Endothelial cell (in vitro differentiated cells): Measurements from ENCODE around the gene CTCF. TPM values are rescaled to one million over a fixed set of nuclear protein-coding genes. Genes with fewer than 3 reads are reported as not detected.

Experiments
- DNase-seq: peaks from one replicate; pipeline ENCODE4 v3.0.0; 2021; ENCODE audit warnings: low spot score
- H3K27ac Mint-ChIP-seq: one replicate; pipeline ENCODE4 v1.8.0; 2021; ENCODE audit warnings: mixed read lengths, inconsistent platforms; ENCODE audit not compliant: unreplicated experiment
- H3K27me3 Mint-ChIP-seq: one replicate; pipeline ENCODE4 v1.8.0; 2021; ENCODE audit warnings: mild to moderate bottlenecking, moderate library complexity, mixed read lengths, inconsistent platforms; ENCODE audit not compliant: unreplicated experiment
- H3K36me3 Mint-ChIP-seq: one replicate; pipeline ENCODE4 v1.8.0; 2021; ENCODE audit warnings: mild to moderate bottlenecking, low read depth, mixed read lengths, inconsistent platforms; ENCODE audit not compliant: unreplicated experiment
- H3K4me1 Mint-ChIP-seq: one replicate; pipeline ENCODE4 v1.8.0; 2021; ENCODE audit warnings: mild to moderate bottlenecking, mixed read lengths, inconsistent platforms; ENCODE audit not compliant: unreplicated experiment
- H3K4me3 Mint-ChIP-seq: one replicate; pipeline ENCODE4 v1.8.0; 2021; ENCODE audit warnings: mild to moderate bottlenecking, mixed read lengths, inconsistent platforms; ENCODE audit not compliant: unreplicated experiment
- H3K9me3 Mint-ChIP-seq: one replicate; pipeline ENCODE4 v1.8.0; 2021; ENCODE audit warnings: mixed read lengths, inconsistent platforms; ENCODE audit not compliant: unreplicated experiment
- total RNA-seq: library from RNA; stranded (reverse); fragmentation: NEBNext Ultra II Directional; extraction: Animal tissue kit (Norgen Biotek cat#: 25700); gene quantifications from one replicate; pipeline ENCODE4 v1.2.1, GENCODE V29; 2021; ENCODE audit not compliant: unreplicated experiment
- TF ChIP-seq, protein P1 (sequence below): fragments of 200-600 bp; sonication (generic); IDR thresholded peaks from one replicate; pipeline ENCODE4 v1.5.0; 2021; ENCODE audit warnings: antibody characterized with exemption; ENCODE audit not compliant: unreplicated experiment

CTCF gene
- total RNA-seq, 1 donor from 2014 or later: 40.1 TPM

- H3K27me3 Mint-ChIP-seq: peaks cover 10% of the 10 kb centered on the region
- no peak for DNase-seq
- peaks cover 7% of the 10 kb centered on the region for H3K36me3 Mint-ChIP-seq
- H3K4me1 Mint-ChIP-seq: peaks cover 40% of the 10 kb centered on the region
- TF ChIP-seq, protein P1, sequence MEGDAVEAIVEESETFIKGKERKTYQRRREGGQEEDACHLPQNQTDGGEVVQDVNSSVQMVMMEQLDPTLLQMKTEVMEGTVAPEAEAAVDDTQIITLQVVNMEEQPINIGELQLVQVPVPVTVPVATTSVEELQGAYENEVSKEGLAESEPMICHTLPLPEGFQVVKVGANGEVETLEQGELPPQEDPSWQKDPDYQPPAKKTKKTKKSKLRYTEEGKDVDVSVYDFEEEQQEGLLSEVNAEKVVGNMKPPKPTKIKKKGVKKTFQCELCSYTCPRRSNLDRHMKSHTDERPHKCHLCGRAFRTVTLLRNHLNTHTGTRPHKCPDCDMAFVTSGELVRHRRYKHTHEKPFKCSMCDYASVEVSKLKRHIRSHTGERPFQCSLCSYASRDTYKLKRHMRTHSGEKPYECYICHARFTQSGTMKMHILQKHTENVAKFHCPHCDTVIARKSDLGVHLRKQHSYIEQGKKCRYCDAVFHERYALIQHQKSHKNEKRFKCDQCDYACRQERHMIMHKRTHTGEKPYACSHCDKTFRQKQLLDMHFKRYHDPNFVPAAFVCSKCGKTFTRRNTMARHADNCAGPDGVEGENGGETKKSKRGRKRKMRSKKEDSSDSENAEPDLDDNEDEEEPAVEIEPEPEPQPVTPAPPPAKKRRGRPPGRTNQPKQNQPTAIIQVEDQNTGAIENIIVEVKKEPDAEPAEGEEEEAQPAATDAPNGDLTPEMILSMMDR: no peak
- H3K27ac Mint-ChIP-seq: no peak overlapping the region
- no peak overlapping the region for H3K4me3 Mint-ChIP-seq
- H3K9me3 Mint-ChIP-seq: no peaks in the 10 kb centered on the region
These were observed 44.5 kb upstream of the CTCF start for GRCh38 chr16:67517661-67518423.

DNA sequence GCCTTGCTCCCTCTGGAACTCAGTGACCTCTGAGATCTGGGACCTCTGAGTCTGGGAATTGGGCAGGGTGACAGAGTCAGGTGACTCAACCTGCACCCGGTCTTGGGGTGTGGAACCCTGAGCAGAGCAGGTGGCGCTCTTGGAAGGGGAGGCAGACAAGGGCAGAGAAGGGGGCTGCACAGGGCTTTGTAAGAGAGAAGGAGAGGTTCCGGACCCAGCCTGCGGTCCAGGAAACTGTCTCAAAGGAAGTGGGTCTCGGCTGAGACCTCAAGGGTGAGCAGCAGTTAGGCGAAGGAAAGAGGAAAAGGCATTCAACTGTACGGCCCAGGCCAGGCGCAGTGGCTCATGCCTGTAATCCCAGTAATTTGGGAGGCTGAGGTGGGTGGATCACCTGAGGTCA is 43.6 kb upstream of the CTCF start:
- Mint-ChIP-seq H3K27me3 (peaks cover 10% of the 10 kb centered on the region), H3K36me3 (peaks cover 7% of the 10 kb centered on the region), H3K4me1 (peaks cover 40% of the 10 kb centered on the region), H3K4me3 (no peak overlapping the region), H3K27ac (no peak overlapping the region), H3K9me3 (no peaks in the 10 kb centered on the region)
- TF ChIP-seq, protein P1: no peak
- DNase-seq: no peak

DNA sequence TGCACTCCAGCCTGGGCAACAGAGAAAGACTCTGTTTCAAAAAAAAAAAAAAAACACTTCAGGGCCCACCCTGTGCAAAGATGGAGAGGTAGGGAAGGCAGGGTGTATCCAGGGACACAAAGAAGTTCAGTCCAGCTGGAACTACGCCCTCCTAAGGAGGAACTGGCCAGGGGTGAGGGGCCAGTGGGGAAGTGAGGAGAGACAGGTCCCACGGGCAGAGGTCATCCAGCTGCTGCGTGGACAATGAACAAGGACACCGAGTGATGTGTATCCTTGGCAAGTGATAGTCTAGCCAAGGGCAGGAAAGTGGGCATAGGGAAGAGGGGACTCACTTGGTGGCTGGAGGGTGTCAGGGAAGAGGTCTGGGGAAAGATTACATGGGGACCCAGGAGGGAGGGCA is 43.1 kb upstream of the CTCF start:
- TF ChIP-seq, protein P1: no peak
- Mint-ChIP-seq H3K4me1 (peaks cover 40% of the 10 kb centered on the region), H3K9me3 (no peaks in the 10 kb centered on the region), H3K4me3 (peak overlapping the region; percentile 66), H3K36me3 (peaks cover 7% of the 10 kb centered on the region), H3K27ac (no peak overlapping the region), H3K27me3 (peaks cover 14% of the 10 kb centered on the region)
- no peak for DNase-seq

DNA sequence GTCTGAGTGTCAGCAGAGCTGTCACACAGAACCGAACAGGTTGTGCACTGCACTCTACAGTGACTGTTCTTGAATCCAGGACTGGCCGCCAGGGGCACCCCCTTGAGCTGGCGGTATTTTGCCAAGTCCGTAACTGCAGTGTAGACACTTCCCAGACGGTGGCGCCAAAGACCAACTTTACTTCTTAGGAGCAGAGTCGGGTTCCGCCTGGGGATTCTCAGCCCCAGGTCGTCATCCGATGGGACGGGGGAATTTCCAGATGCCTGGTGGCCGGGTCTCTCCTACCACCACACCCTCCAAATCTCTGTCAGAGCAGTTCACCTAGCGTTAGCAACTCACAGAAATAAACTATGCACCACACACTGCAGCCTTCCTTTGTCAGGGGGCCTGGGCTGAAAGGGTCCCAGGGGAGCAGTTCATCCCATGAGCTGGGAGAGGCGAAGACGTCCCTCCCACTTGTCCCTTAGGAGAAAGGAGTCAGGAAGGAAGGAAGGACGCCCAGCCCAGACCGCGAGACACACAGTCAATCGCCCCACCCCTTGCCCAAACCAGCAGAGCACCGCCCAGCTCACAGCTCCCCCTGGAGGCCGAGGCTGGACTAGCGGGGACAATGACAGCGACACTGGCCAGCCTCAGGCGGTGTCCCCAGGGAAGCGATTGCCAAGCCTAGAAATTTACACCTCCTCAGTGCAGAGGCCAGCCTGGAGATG is 41.1 kb upstream of the CTCF start:
- H3K27ac Mint-ChIP-seq: peak overlapping the region; percentile 94
- H3K4me3 Mint-ChIP-seq: peak overlapping the region; percentile 89
- peaks cover 27% of the 10 kb centered on the region for H3K4me1 Mint-ChIP-seq
- H3K9me3 Mint-ChIP-seq: no peaks in the 10 kb centered on the region
- TF ChIP-seq, protein P1: peak; percentile 90
- peaks cover 7% of the 10 kb centered on the region for H3K36me3 Mint-ChIP-seq
- DNase-seq: peak; percentile 100
- H3K27me3 Mint-ChIP-seq: peaks cover 21% of the 10 kb centered on the region
